Fibroblast of lung (primary cell): ENCODE measurements around the gene OBSL1. TPM values are rescaled to one million over a fixed set of nuclear protein-coding genes. Genes with fewer than 3 reads are reported as not detected.

ENCODE experiments used
- DNase-seq, 2 donors: peaks; one replicate each; pipeline versions ENCODE4 v3.0.0 to v3.0.0-alpha.2; 2010; ENCODE audit warnings: low read depth in 2 of 2
- H2AFZ ChIP-seq: 2 replicates; pipeline ENCODE4 v1.5.1; 2012; ENCODE audit warnings: low read length, control low read depth, inconsistent platforms
- H3K27ac ChIP-seq: 2 replicates; pipeline ENCODE4 v1.5.1; 2011; ENCODE audit warnings: low read length, control low read depth; ENCODE audit not compliant: insufficient read depth
- H3K27me3 ChIP-seq: 2 replicates; pipeline ENCODE4 v1.5.1; 2011; ENCODE audit warnings: mild to moderate bottlenecking, low read length; ENCODE audit not compliant: control insufficient read depth, insufficient read depth
- H3K36me3 ChIP-seq: 2 replicates; pipeline ENCODE4 v1.5.1; 2011; ENCODE audit warnings: low read length; ENCODE audit not compliant: control insufficient read depth, insufficient read depth
- H3K4me1 ChIP-seq: 2 replicates; pipeline ENCODE4 v1.5.1; 2011; ENCODE audit warnings: low read length; ENCODE audit not compliant: control insufficient read depth, insufficient read depth; ENCODE audit errors: extremely low read depth
- H3K4me2 ChIP-seq: 2 replicates; pipeline ENCODE4 v1.5.1; 2011; ENCODE audit warnings: low read length, control low read depth; ENCODE audit not compliant: insufficient read depth; ENCODE audit errors: extremely low read depth
- H3K4me3 ChIP-seq, 4 experiments: fragments of 200-600 bp in 1 of 4; sonication (generic) in 1 of 4; replicated peaks in 1 of 4; 2 replicates each; pipeline ENCODE4 v1.5.1; 2011 to 2016; ENCODE audit warnings: low read length in 4 of 4, low read depth in 3 of 4, mild to moderate bottlenecking in 3 of 4, control low read depth in 2 of 4, inconsistent platforms in 1 of 4, mixed read lengths in 1 of 4; ENCODE audit not compliant: insufficient read depth in 1 of 4; ENCODE audit errors: control extremely low read depth in 1 of 4
- H3K79me2 ChIP-seq: 2 replicates; pipeline ENCODE4 v1.5.1; 2012; ENCODE audit warnings: mild to moderate bottlenecking, low read length, inconsistent platforms; ENCODE audit not compliant: control insufficient read depth, insufficient read depth
- H3K9ac ChIP-seq: 2 replicates; pipeline ENCODE4 v1.5.1; 2011; ENCODE audit warnings: mild to moderate bottlenecking, low read length, control low read depth; ENCODE audit not compliant: insufficient read depth
- H3K9me3 ChIP-seq: 2 replicates; pipeline ENCODE4 v1.5.1; 2012; ENCODE audit warnings: low read depth, low read length; ENCODE audit not compliant: control insufficient read depth, insufficient read depth
- H4K20me1 ChIP-seq: 2 replicates; pipeline ENCODE4 v1.5.1; 2011; ENCODE audit warnings: low read length; ENCODE audit not compliant: control insufficient read depth, insufficient read depth; ENCODE audit errors: extremely low read depth
- EZH2 ChIP-seq: IDR thresholded peaks from 2 replicates; pipeline ENCODE4 v1.5.1; 2012; ENCODE audit warnings: low read length, control low read depth, mild to moderate bottlenecking; ENCODE audit errors: missing control alignments
- polyA plus RNA-seq, 2 donors: library from polyadenylated mRNA; depleted of rRNA in 1 of 2; stranded (reverse) in 1 of 2; unstranded in 1 of 2; fragments of >200 nt; gene quantifications; 2 replicates each; pipeline ENCODE4 v1.2.1, GENCODE V29; 2011 to 2012; ENCODE audit warnings: missing spikeins in 1 of 2
- total RNA-seq: library from RNA; depleted of rRNA; stranded (reverse); fragments of >200 nt; gene quantifications from 2 replicates; pipeline ENCODE4 v1.2.1, GENCODE V29; 2014
- TF ChIP-seq, protein P1 (sequence below), 2 donors: IDR thresholded peaks in 1 of 2; conservative IDR thresholded peaks in 1 of 2; 1 replicate in 1 of 2; 2 replicates in 1 of 2; pipeline ENCODE4 v1.5.1; 2011 to 2012; ENCODE audit warnings: low read length in 2 of 2, control low read depth in 1 of 2, inconsistent platforms in 1 of 2, low read depth in 1 of 2, mild to moderate bottlenecking in 1 of 2

OBSL1 gene
- total and polyA plus RNA-seq, 2 donors (not counting 1 experiment from before 2014, with no cell fraction given) = 24.7 to 28.7 TPM

DNA sequence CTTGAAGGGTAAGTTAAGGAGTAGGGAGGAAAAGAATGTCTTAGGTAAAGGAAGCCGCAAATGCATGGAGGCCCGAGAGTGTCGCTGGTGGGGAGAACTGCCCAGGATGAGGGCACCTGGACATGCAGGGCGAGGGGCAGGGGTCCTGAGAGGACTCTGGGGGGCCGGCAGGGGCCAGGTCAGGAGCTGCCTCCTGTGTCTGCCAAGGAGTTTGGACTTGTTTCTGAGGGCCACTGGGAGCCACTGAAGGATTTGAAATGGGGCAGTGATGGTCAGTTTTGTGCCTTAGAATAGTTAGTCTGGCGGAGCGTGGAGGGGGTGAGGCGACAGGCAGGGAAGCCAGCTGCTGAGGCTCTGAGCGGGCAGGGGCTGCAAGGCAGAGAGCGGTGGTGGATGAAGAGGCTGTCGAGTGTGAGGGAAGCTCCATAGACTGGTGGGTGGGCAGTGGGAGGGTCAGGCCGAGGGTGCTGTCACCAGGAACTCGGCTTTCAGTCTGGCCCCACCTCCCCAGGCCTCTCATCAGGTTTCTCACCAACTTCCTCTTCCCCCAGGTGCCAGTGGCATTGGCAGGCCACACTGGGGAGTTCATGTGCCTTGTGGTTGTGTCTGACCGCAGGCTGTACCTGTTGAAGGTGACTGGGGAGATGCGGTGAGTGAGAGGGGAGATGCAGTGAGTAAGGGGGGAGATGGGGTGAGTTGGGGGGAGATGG, 41.4 kb upstream of the OBSL1 start:
- TF ChIP-seq EZH2 = no peak
- TF ChIP-seq, protein P1, sequence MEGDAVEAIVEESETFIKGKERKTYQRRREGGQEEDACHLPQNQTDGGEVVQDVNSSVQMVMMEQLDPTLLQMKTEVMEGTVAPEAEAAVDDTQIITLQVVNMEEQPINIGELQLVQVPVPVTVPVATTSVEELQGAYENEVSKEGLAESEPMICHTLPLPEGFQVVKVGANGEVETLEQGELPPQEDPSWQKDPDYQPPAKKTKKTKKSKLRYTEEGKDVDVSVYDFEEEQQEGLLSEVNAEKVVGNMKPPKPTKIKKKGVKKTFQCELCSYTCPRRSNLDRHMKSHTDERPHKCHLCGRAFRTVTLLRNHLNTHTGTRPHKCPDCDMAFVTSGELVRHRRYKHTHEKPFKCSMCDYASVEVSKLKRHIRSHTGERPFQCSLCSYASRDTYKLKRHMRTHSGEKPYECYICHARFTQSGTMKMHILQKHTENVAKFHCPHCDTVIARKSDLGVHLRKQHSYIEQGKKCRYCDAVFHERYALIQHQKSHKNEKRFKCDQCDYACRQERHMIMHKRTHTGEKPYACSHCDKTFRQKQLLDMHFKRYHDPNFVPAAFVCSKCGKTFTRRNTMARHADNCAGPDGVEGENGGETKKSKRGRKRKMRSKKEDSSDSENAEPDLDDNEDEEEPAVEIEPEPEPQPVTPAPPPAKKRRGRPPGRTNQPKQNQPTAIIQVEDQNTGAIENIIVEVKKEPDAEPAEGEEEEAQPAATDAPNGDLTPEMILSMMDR (conservative IDR thresholded peaks at IDR 0.05 in 1 of 2, IDR thresholded peaks at IDR 0.05 in 1 of 2; ENCODE audit: low read depth in 1 of 2, low read length in 2 of 2) = no peak
- no peaks in the 10 kb centered on the region for H3K79me2 ChIP-seq
- no peaks in the 10 kb centered on the region for H3K4me1 ChIP-seq
- H3K27me3 ChIP-seq = no peaks in the 10 kb centered on the region
- no peak overlapping the region for H3K4me2 ChIP-seq
- peaks cover 9% of the 10 kb centered on the region for H3K36me3 ChIP-seq
- no peak overlapping the region for H3K27ac ChIP-seq
- DNase-seq = no peak
- H3K9ac ChIP-seq = no peak overlapping the region
- H3K9me3 ChIP-seq = no peaks in the 10 kb centered on the region
- no peaks in the 10 kb centered on the region for H4K20me1 ChIP-seq
- no peak overlapping the region for H2AFZ ChIP-seq
- H3K4me3 ChIP-seq = no peak overlapping the region

DNA sequence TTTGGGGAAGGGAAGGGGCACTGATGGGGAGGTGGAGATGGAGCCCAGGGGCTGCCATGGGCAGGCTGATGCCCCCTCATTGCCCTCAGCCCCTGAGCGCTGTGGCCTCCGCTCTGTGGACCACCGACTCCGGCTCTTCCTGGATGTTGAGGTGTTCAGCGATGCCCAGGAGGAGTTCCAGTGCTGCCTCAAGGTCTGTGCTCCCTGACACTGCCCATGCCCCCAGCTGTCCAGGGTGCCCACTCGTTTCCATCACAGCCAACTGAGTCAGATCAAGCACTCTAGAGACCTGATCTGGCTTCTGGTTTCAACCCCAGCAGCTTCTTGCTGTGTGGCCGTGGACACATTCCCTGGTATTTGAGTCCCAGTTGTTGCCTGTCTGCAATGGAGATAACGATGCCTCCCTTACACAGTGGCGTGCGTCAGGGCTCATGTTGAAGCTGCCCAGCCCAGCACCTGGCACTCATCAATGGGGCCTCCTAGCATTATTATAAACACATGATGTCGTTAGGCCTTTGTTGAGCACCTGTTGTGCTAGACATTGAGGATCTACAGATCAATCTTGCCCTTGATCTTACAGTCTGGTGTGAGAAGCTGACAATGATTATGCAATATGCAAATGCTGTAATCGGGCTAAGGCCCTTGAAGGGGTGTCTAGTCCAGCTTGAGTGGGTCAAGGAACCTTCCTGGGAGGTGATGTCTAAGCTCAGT, 40.7 kb upstream of the OBSL1 start:
- no peak for DNase-seq
- H3K4me1 ChIP-seq = no peaks in the 10 kb centered on the region
- H3K27ac ChIP-seq = no peak overlapping the region
- no peaks in the 10 kb centered on the region for H3K79me2 ChIP-seq
- TF ChIP-seq, protein P1 (conservative IDR thresholded peaks at IDR 0.05 in 1 of 2, IDR thresholded peaks at IDR 0.05 in 1 of 2; ENCODE audit: low read depth in 1 of 2, low read length in 2 of 2) = no peak
- no peak for TF ChIP-seq EZH2
- H3K4me2 ChIP-seq = no peak overlapping the region
- no peaks in the 10 kb centered on the region for H3K27me3 ChIP-seq
- H2AFZ ChIP-seq = no peak overlapping the region
- peaks cover 11% of the 10 kb centered on the region for H3K36me3 ChIP-seq
- no peak overlapping the region for H3K9ac ChIP-seq
- H4K20me1 ChIP-seq = no peaks in the 10 kb centered on the region
- H3K9me3 ChIP-seq = no peaks in the 10 kb centered on the region
- no peak overlapping the region for H3K4me3 ChIP-seq

DNA sequence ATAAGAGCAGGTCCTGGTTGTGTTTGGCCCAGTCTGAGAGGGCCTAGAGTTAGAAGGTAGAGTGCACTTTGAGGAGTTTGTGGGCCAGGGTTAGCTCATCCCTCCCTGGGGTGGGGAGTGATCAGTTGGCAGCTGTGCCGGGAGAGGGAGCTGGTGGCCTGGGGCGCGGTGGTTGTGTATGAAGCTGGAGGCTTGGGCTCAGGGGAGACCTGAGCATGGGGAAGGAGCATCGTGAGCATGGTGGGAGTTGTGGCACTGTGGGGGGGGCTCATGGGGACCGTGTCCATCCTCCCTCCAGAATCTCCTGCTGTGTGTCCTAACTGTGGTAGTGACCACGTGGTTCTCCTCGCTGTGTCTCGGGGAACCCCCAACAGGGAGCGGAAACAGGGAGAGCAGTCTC, 40.0 kb upstream of the OBSL1 start:
- Histone ChIP-seq H2AFZ (no peak overlapping the region), H3K4me2 (no peak overlapping the region), H3K27me3 (no peaks in the 10 kb centered on the region), H3K9ac (no peak overlapping the region), H4K20me1 (no peaks in the 10 kb centered on the region), H3K36me3 (peaks cover 11% of the 10 kb centered on the region), H3K4me3 (no peak overlapping the region), H3K9me3 (no peaks in the 10 kb centered on the region), H3K79me2 (no peaks in the 10 kb centered on the region), H3K27ac (no peak overlapping the region), H3K4me1 (no peaks in the 10 kb centered on the region)
- DNase-seq = no peak
- TF ChIP-seq, protein P1 (conservative IDR thresholded peaks at IDR 0.05 in 1 of 2, IDR thresholded peaks at IDR 0.05 in 1 of 2; ENCODE audit: low read depth in 1 of 2, low read length in 2 of 2) = no peak
- TF ChIP-seq EZH2 = no peak
